GM23338 (cell line): ENCODE measurements around the gene CNTNAP2. TPM values are rescaled to one million over a fixed set of nuclear protein-coding genes. Genes with fewer than 3 reads are reported as not detected.

ENCODE experiments used
- ATAC-seq: fragments of 200-7000 bp; cut with Tn5 transposase; 3 replicates; pipeline ENCODE4 v1.9.1; 2020
- DNase-seq: peaks from one replicate; pipeline ENCODE4 v3.0.0-alpha.2; 2015; ENCODE audit warnings: low spot score
- H2AFZ ChIP-seq: fragments of 200-600 bp; sonication (generic); 2 replicates; pipeline ENCODE4 v1.8.0; 2016; ENCODE audit warnings: antibody characterized with exemption, mild to moderate bottlenecking, moderate library complexity
- H3F3A ChIP-seq: fragments of 200-600 bp; sonication (generic); replicated peaks from 2 replicates; pipeline ENCODE4 v1.8.0; 2017; ENCODE audit warnings: antibody characterized with exemption, mixed run types, low read depth
- H3K27ac ChIP-seq: fragments of 200-600 bp; sonication (generic); 2 replicates; pipeline ENCODE4 v1.6.1; 2016; ENCODE audit warnings: low read depth
- H3K27me3 ChIP-seq: fragments of 200-600 bp; sonication (generic); 2 replicates; pipeline ENCODE4 v1.8.0; 2016; ENCODE audit warnings: mild to moderate bottlenecking, mixed run types, moderate library complexity; ENCODE audit not compliant: insufficient read depth
- H3K36me3 ChIP-seq: fragments of 200-600 bp; sonication (generic); 2 replicates; pipeline ENCODE4 v1.8.0; 2016; ENCODE audit warnings: mild to moderate bottlenecking; ENCODE audit not compliant: insufficient read depth
- H3K4me1 ChIP-seq: fragments of 200-600 bp; sonication (generic); 2 replicates; pipeline ENCODE4 v1.8.0; 2016; ENCODE audit warnings: mild to moderate bottlenecking, moderate library complexity; ENCODE audit not compliant: insufficient read depth
- H3K4me2 ChIP-seq: fragments of 200-600 bp; sonication (generic); 2 replicates; pipeline ENCODE4 v1.7.1; 2017; ENCODE audit warnings: mixed run types
- H3K4me3 ChIP-seq: fragments of 200-600 bp; sonication (generic); 2 replicates; pipeline ENCODE4 v1.6.1; 2016; ENCODE audit warnings: mixed run types
- H3K79me2 ChIP-seq: fragments of 200-600 bp; sonication (generic); replicated peaks from 2 replicates; pipeline ENCODE4 v1.8.0; 2017; ENCODE audit warnings: mild to moderate bottlenecking; ENCODE audit not compliant: insufficient read depth
- H3K9me2 ChIP-seq: fragments of 200-600 bp; sonication (generic); 2 replicates; pipeline ENCODE4 v1.8.0; 2017; ENCODE audit not compliant: insufficient read depth
- H4K20me1 ChIP-seq: fragments of 200-600 bp; sonication (generic); replicated peaks from 2 replicates; pipeline ENCODE4 v1.8.0; 2017; ENCODE audit warnings: mild to moderate bottlenecking; ENCODE audit not compliant: insufficient read depth
- H3K27ac Mint-ChIP-seq: 2 replicates; pipeline ENCODE4 v1.8.0; 2020; ENCODE audit warnings: inconsistent platforms, mild to moderate bottlenecking, moderate library complexity, mixed read lengths
- H3K27me3 Mint-ChIP-seq: 3 replicates; pipeline ENCODE4 v1.8.0; 2022; ENCODE audit warnings: low read depth, mild to moderate bottlenecking, moderate library complexity, mixed read lengths, inconsistent platforms; ENCODE audit not compliant: insufficient read depth, poor library complexity
- H3K36me3 Mint-ChIP-seq: 3 replicates; pipeline ENCODE4 v1.8.0; 2021; ENCODE audit warnings: low read depth, mild to moderate bottlenecking, inconsistent platforms, moderate library complexity, mixed read lengths
- H3K4me1 Mint-ChIP-seq: 3 replicates; pipeline ENCODE4 v1.8.0; 2020; ENCODE audit warnings: mild to moderate bottlenecking, inconsistent platforms, mixed read lengths
- H3K4me3 Mint-ChIP-seq: 3 replicates; pipeline ENCODE4 v1.8.0; 2021; ENCODE audit warnings: moderate library complexity, mild to moderate bottlenecking, inconsistent platforms, mixed read lengths
- H3K9me3 Mint-ChIP-seq: 3 replicates; pipeline ENCODE4 v1.8.0; 2020; ENCODE audit warnings: moderate library complexity, mild to moderate bottlenecking, inconsistent platforms, mixed read lengths
- CREB1 ChIP-seq: fragments of 250-450 bp; sonication (Bioruptor Pico); IDR thresholded peaks from 2 replicates; pipeline ENCODE4 v1.5.0; 2020; ENCODE audit warnings: low read depth, mild to moderate bottlenecking, moderate library complexity
- EZH2 ChIP-seq: fragments of 200-600 bp; sonication (generic); IDR thresholded peaks from one replicate; pipeline ENCODE4 v1.8.0; 2017; ENCODE audit warnings: antibody characterized with exemption, mild to moderate bottlenecking, low read depth; ENCODE audit not compliant: unreplicated experiment
- EZH2phosphoT487 ChIP-seq: fragments of 200-600 bp; sonication (generic); IDR thresholded peaks from one replicate; pipeline ENCODE4 v1.8.1; 2018; ENCODE audit warnings: antibody characterized with exemption; ENCODE audit not compliant: unreplicated experiment
- JUNB ChIP-seq: IDR thresholded peaks from one replicate; pipeline ENCODE4 v1.6.1; 2016; ENCODE audit warnings: antibody characterized with exemption; ENCODE audit not compliant: unreplicated experiment
- NANOG ChIP-seq: IDR thresholded peaks from 2 replicates; pipeline ENCODE4 v1.6.1; 2016; ENCODE audit warnings: antibody characterized with exemption, borderline replicate concordance
- POLR2AphosphoS5 ChIP-seq: IDR thresholded peaks from 2 replicates; pipeline ENCODE4 v1.6.1; 2016; ENCODE audit warnings: antibody characterized with exemption, low read depth
- STAT1 ChIP-seq: IDR thresholded peaks from one replicate; pipeline ENCODE4 v1.6.1; 2016; ENCODE audit warnings: antibody characterized with exemption; ENCODE audit not compliant: unreplicated experiment
- ZNF114 ChIP-seq: fragments of 250-450 bp; sonication (Bioruptor Pico); IDR thresholded peaks from 2 replicates; pipeline ENCODE4 v1.5.0; 2020; ENCODE audit warnings: mild to moderate bottlenecking, moderate library complexity
- ZNF331 ChIP-seq: fragments of 250-450 bp; sonication (Bioruptor Pico); IDR thresholded peaks from 2 replicates; pipeline ENCODE4 v1.5.0; 2020; ENCODE audit warnings: low read depth, mild to moderate bottlenecking, moderate library complexity
- polyA plus RNA-seq: library from polyadenylated mRNA; unstranded; fragments of >200 nt; fragmentation: Nextera tagmentation; extraction: Ambion mirVana; gene quantifications from 2 replicates; pipeline ENCODE4 v1.2.1, GENCODE V29; 2016
- total RNA-seq: library from RNA; depleted of rRNA; stranded (reverse); fragments of >200 nt; shearing (Covaris generic); gene quantifications from 2 replicates; pipeline ENCODE4 v1.2.3, GENCODE V29; 2014
- TF ChIP-seq, protein P1 (sequence below): IDR thresholded peaks from one replicate; pipeline ENCODE4 v1.6.1; 2018; ENCODE audit warnings: antibody characterized with exemption; ENCODE audit not compliant: unreplicated experiment
- TF ChIP-seq, protein P2 (sequence below), 2 experiments: fragments of 200-600 bp in 1 of 2; sonication (generic) in 1 of 2; conservative IDR thresholded peaks; 2 replicates each; pipeline versions ENCODE4 v1.5.1 to v1.6.1; 2016 to 2017; ENCODE audit warnings: antibody characterized with exemption in 2 of 2, low read depth in 2 of 2, mild to moderate bottlenecking in 2 of 2, moderate library complexity in 1 of 2
- TF ChIP-seq, protein P3 (sequence below): fragments of 250-450 bp; sonication (Bioruptor Pico); IDR thresholded peaks from 2 replicates; pipeline ENCODE4 v1.5.0; 2020; ENCODE audit warnings: mild to moderate bottlenecking, moderate library complexity
- TF ChIP-seq, protein P4 (sequence below): IDR thresholded peaks from 2 replicates; pipeline ENCODE4 v1.6.1; 2016; ENCODE audit warnings: antibody characterized with exemption

Gene CNTNAP2
- total and polyA plus RNA-seq, 2 experiments from 2014 or later, result 38.2 to 61.3 TPM

DNA sequence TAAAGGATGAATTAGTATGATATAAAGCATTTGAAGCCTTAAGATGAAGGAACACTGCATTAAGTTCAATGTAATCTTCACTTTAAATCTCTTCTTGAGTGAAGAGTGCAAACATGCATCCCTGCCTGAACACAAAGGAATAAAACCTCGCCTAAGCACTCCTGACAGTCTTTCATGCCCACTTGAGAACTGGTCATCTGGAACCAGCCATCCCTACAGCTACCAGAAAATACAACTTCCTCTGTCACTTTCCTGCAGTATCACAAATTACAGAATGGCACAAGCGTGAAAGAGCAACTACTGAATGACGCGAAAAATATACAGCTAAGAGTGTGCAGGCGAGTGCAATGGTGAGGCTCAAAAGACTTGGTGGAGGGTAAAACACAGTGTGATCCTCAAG lies 1079.9 kb downstream of the CNTNAP2 start (continued):
- TF ChIP-seq JUNB (no peak), STAT1 (no peak), POLR2AphosphoS5 (no peak)

DNA sequence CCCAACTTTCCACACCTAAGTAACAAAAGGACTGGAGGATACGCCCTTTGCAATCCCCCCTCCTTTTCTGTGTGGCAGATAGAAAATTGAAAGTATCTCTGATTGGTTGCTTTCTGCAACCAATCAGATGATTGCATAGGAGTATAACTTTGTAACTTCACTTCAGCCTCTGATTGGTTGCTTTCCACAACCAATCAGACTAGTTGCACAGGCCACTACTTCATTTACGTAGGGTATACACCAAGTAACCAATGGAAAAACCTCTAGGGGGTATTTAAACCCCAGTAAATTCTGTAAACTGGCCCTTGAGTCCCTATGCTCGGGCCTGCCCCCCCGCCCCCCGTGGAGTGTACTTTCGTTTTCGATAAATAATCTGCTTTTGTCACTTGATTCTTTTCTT lies 1080.4 kb downstream of the CNTNAP2 start:
- no peak for DNase-seq
- no peak overlapping the region for H3K27ac ChIP-seq
- Mint-ChIP-seq H3K9me3 (peaks cover 29% of the 10 kb centered on the region), H3K4me1 (peaks cover 13% of the 10 kb centered on the region), H3K27ac (no peak overlapping the region), H3K4me3 (no peak overlapping the region), H3K36me3 (no peaks in the 10 kb centered on the region), H3K27me3 (peaks cover 2% of the 10 kb centered on the region)
- H3K9me2 ChIP-seq, result no peaks in the 10 kb centered on the region
- no peak for ATAC-seq
- no peaks in the 10 kb centered on the region for H3K4me1 ChIP-seq
- H2AFZ ChIP-seq, result no peak overlapping the region
- H3K4me2 ChIP-seq, result no peak overlapping the region
- H3K27me3 ChIP-seq, result no peaks in the 10 kb centered on the region
- H3K79me2 ChIP-seq, result no peaks in the 10 kb centered on the region
- no peak overlapping the region for H3K4me3 ChIP-seq
- no peaks in the 10 kb centered on the region for H3F3A ChIP-seq
- TF ChIP-seq ZNF331, result no peak
- TF ChIP-seq, protein P1, sequence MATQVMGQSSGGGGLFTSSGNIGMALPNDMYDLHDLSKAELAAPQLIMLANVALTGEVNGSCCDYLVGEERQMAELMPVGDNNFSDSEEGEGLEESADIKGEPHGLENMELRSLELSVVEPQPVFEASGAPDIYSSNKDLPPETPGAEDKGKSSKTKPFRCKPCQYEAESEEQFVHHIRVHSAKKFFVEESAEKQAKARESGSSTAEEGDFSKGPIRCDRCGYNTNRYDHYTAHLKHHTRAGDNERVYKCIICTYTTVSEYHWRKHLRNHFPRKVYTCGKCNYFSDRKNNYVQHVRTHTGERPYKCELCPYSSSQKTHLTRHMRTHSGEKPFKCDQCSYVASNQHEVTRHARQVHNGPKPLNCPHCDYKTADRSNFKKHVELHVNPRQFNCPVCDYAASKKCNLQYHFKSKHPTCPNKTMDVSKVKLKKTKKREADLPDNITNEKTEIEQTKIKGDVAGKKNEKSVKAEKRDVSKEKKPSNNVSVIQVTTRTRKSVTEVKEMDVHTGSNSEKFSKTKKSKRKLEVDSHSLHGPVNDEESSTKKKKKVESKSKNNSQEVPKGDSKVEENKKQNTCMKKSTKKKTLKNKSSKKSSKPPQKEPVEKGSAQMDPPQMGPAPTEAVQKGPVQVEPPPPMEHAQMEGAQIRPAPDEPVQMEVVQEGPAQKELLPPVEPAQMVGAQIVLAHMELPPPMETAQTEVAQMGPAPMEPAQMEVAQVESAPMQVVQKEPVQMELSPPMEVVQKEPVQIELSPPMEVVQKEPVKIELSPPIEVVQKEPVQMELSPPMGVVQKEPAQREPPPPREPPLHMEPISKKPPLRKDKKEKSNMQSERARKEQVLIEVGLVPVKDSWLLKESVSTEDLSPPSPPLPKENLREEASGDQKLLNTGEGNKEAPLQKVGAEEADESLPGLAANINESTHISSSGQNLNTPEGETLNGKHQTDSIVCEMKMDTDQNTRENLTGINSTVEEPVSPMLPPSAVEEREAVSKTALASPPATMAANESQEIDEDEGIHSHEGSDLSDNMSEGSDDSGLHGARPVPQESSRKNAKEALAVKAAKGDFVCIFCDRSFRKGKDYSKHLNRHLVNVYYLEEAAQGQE, result no peak
- TF ChIP-seq, protein P2, sequence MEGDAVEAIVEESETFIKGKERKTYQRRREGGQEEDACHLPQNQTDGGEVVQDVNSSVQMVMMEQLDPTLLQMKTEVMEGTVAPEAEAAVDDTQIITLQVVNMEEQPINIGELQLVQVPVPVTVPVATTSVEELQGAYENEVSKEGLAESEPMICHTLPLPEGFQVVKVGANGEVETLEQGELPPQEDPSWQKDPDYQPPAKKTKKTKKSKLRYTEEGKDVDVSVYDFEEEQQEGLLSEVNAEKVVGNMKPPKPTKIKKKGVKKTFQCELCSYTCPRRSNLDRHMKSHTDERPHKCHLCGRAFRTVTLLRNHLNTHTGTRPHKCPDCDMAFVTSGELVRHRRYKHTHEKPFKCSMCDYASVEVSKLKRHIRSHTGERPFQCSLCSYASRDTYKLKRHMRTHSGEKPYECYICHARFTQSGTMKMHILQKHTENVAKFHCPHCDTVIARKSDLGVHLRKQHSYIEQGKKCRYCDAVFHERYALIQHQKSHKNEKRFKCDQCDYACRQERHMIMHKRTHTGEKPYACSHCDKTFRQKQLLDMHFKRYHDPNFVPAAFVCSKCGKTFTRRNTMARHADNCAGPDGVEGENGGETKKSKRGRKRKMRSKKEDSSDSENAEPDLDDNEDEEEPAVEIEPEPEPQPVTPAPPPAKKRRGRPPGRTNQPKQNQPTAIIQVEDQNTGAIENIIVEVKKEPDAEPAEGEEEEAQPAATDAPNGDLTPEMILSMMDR (conservative IDR thresholded peaks at IDR 0.05; ENCODE audit: low read depth in 2 of 2), result no peak
- TF ChIP-seq NANOG, result no peak
- no peak for TF ChIP-seq JUNB
- TF ChIP-seq CREB1 (CRISPR knock-in tag), result no peak
- no peak for TF ChIP-seq POLR2AphosphoS5
- no peak for TF ChIP-seq ZNF114 (CRISPR knock-in tag)
- no peak for TF ChIP-seq EZH2
- TF ChIP-seq, protein P3, sequence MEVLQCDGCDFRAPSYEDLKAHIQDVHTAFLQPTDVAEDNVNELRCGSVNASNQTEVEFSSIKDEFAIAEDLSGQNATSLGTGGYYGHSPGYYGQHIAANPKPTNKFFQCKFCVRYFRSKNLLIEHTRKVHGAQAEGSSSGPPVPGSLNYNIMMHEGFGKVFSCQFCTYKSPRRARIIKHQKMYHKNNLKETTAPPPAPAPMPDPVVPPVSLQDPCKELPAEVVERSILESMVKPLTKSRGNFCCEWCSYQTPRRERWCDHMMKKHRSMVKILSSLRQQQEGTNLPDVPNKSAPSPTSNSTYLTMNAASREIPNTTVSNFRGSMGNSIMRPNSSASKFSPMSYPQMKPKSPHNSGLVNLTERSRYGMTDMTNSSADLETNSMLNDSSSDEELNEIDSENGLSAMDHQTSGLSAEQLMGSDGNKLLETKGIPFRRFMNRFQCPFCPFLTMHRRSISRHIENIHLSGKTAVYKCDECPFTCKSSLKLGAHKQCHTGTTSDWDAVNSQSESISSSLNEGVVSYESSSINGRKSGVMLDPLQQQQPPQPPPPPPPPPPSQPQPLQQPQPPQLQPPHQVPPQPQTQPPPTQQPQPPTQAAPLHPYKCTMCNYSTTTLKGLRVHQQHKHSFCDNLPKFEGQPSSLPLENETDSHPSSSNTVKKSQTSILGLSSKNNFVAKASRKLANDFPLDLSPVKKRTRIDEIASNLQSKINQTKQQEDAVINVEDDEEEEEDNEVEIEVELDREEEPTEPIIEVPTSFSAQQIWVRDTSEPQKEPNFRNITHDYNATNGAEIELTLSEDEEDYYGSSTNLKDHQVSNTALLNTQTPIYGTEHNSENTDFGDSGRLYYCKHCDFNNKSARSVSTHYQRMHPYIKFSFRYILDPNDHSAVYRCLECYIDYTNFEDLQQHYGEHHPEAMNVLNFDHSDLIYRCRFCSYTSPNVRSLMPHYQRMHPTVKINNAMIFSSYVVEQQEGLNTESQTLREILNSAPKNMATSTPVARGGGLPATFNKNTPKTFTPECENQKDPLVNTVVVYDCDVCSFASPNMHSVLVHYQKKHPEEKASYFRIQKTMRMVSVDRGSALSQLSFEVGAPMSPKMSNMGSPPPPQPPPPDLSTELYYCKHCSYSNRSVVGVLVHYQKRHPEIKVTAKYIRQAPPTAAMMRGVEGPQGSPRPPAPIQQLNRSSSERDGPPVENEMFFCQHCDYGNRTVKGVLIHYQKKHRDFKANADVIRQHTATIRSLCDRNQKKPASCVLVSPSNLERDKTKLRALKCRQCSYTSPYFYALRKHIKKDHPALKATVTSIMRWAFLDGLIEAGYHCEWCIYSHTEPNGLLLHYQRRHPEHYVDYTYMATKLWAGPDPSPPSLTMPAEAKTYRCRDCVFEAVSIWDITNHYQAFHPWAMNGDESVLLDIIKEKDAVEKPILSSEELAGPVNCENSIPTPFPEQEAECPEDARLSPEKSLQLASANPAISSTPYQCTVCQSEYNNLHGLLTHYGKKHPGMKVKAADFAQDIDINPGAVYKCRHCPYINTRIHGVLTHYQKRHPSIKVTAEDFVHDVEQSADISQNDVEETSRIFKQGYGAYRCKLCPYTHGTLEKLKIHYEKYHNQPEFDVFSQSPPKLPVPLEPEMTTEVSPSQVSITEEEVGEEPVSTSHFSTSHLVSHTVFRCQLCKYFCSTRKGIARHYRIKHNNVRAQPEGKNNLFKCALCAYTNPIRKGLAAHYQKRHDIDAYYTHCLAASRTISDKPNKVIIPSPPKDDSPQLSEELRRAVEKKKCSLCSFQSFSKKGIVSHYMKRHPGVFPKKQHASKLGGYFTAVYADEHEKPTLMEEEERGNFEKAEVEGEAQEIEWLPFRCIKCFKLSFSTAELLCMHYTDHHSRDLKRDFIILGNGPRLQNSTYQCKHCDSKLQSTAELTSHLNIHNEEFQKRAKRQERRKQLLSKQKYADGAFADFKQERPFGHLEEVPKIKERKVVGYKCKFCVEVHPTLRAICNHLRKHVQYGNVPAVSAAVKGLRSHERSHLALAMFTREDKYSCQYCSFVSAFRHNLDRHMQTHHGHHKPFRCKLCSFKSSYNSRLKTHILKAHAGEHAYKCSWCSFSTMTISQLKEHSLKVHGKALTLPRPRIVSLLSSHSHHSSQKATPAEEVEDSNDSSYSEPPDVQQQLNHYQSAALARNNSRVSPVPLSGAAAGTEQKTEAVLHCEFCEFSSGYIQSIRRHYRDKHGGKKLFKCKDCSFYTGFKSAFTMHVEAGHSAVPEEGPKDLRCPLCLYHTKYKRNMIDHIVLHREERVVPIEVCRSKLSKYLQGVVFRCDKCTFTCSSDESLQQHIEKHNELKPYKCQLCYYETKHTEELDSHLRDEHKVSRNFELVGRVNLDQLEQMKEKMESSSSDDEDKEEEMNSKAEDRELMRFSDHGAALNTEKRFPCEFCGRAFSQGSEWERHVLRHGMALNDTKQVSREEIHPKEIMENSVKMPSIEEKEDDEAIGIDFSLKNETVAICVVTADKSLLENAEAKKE, result no peak
- TF ChIP-seq EZH2phosphoT487, result no peak
- no peak for TF ChIP-seq STAT1
- TF ChIP-seq, protein P4, sequence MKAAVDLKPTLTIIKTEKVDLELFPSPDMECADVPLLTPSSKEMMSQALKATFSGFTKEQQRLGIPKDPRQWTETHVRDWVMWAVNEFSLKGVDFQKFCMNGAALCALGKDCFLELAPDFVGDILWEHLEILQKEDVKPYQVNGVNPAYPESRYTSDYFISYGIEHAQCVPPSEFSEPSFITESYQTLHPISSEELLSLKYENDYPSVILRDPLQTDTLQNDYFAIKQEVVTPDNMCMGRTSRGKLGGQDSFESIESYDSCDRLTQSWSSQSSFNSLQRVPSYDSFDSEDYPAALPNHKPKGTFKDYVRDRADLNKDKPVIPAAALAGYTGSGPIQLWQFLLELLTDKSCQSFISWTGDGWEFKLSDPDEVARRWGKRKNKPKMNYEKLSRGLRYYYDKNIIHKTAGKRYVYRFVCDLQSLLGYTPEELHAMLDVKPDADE, result no peak
- no peaks in the 10 kb centered on the region for H4K20me1 ChIP-seq
- H3K36me3 ChIP-seq, result no peaks in the 10 kb centered on the region
